Activated naive CD4-positive, alpha-beta T cell (primary cell): ENCODE measurements around the gene NEURL1B.
"Not testable (repeated sequence)": the region's sequence is repeated elsewhere in the genome, so short reads cannot be mapped to it uniquely, and the experiment has no call there.

Source experiments
- DNase-seq, 4 experiments: peaks; one replicate each; lab custom pipeline; 2025; lab: John Stamatoyannopoulos, UW

Gene NEURL1B

GRCh38 chr5:172657524-172658233 is 16.6 kb downstream of the NEURL1B start:
- not testable (repeated sequence) for DNase-seq

- no peak for DNase-seq
Measured at GRCh38 chr5:172658391-172658790, 17.3 kb downstream of the NEURL1B start.

GRCh38 chr5:172658961-172659501 is 18.0 kb downstream of the NEURL1B start:
- DNase-seq = no peak

- DNase-seq = no peak
Measured at GRCh38 chr5:172659570-172659908, 18.5 kb downstream of the NEURL1B start.

- no peak for DNase-seq
Measured at GRCh38 chr5:172659909-172660628, 19.0 kb downstream of the NEURL1B start.

GRCh38 chr5:172660974-172661373 is 19.9 kb downstream of the NEURL1B start:
- no peak for DNase-seq

GRCh38 chr5:172661526-172661925 is 20.5 kb downstream of the NEURL1B start:
- DNase-seq = no peak

- DNase-seq = no peak
Measured at GRCh38 chr5:172662596-172662995, 21.5 kb downstream of the NEURL1B start.

- DNase-seq = no peak
Measured at GRCh38 chr5:172664018-172664417, 23.0 kb downstream of the NEURL1B start.

GRCh38 chr5:172664681-172665541 is 23.8 kb downstream of the NEURL1B start:
- no peak for DNase-seq

GRCh38 chr5:172666251-172666650 is 25.2 kb downstream of the NEURL1B start:
- DNase-seq = no peak

GRCh38 chr5:172667786-172668593 is 26.9 kb downstream of the NEURL1B start:
- DNase-seq = no peak

- DNase-seq = no peak
Measured at GRCh38 chr5:172668594-172669071, 27.6 kb downstream of the NEURL1B start.

- DNase-seq = no peak
Measured at GRCh38 chr5:172669386-172670004, 28.4 kb downstream of the NEURL1B start.

- no peak for DNase-seq
Measured at GRCh38 chr5:172670005-172670402, 28.9 kb downstream of the NEURL1B start.

GRCh38 chr5:172670444-172670843 is 29.4 kb downstream of the NEURL1B start:
- DNase-seq = no peak

GRCh38 chr5:172671091-172671490 is 30.0 kb downstream of the NEURL1B start:
- no peak for DNase-seq

GRCh38 chr5:172672681-172673080 is 31.6 kb downstream of the NEURL1B start:
- DNase-seq = no peak

GRCh38 chr5:172674155-172674554 is 33.1 kb downstream of the NEURL1B start:
- DNase-seq = no peak

GRCh38 chr5:172676914-172677475 is 35.9 kb downstream of the NEURL1B start:
- no peak for DNase-seq
